Loucy (cell line): ENCODE results near the gene CD44.

Experiments used
- EZH2phosphoT487 ChIP-seq: fragments of 200-600 bp; IDR thresholded peaks from 2 replicates; pipeline ENCODE4 v1.6.1; 2018; ENCODE audit warnings: antibody characterized with exemption, mild to moderate bottlenecking, moderate library complexity, borderline replicate concordance
- TF ChIP-seq, protein P1 (sequence below): fragments of 200-600 bp; sonication (generic); conservative IDR thresholded peaks from 2 replicates; pipeline ENCODE4 v1.5.1; 2014; ENCODE audit warnings: mild to moderate bottlenecking, antibody characterized with exemption, low read length

DNA sequence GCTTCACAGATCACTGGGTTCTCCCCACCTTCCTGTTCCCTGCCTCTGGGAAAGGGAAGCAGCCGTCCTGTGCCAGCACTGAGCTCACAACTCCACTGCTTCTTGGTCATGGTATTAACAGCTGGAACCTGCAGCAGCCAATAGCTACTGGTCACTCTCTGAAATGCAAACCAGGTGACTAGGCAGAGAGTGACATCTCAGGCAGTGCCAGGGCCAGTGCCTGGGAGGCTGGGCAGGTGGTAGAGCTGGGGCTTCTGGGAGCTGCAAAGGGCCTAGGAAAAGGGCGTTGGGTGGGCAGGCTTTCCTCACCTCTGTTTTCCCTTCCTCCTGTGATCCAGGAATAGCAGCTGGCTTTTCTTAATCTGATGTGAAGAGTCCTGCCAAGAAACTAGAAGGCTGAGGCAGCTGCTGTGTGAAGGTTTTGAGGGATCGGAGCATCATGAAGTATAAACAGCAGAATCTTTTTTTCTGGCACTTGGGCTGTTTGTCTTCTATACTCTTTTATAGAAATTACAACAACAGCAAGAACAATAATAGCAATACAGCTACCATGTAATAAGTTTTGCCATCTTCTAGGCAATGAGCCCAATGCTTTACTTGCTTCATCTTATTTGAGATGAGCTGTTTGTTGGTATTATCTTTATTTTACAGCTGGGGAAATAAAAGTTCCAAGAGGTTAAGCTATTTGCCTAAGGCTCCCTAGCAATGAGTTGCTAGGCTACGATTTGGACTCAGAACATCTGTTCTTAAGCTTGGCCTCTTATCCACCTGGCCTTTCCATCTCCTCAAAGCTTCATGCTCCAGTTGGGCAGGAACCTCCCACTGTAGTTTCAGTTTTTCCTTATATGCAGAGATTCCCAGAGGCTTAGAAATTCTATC lies 22.0 kb upstream of the CD44 start:
- TF ChIP-seq, protein P1, sequence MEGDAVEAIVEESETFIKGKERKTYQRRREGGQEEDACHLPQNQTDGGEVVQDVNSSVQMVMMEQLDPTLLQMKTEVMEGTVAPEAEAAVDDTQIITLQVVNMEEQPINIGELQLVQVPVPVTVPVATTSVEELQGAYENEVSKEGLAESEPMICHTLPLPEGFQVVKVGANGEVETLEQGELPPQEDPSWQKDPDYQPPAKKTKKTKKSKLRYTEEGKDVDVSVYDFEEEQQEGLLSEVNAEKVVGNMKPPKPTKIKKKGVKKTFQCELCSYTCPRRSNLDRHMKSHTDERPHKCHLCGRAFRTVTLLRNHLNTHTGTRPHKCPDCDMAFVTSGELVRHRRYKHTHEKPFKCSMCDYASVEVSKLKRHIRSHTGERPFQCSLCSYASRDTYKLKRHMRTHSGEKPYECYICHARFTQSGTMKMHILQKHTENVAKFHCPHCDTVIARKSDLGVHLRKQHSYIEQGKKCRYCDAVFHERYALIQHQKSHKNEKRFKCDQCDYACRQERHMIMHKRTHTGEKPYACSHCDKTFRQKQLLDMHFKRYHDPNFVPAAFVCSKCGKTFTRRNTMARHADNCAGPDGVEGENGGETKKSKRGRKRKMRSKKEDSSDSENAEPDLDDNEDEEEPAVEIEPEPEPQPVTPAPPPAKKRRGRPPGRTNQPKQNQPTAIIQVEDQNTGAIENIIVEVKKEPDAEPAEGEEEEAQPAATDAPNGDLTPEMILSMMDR: no peak
- TF ChIP-seq EZH2phosphoT487: no peak
